HG03175 (cell line): ENCODE data around the gene EEF2K.

Experiments used
- ATAC-seq: cut with Tn5 transposase; IDR thresholded peaks from one replicate; pipeline ENCODE4 v1.9.1; 2021; ENCODE audit warnings: mild to moderate bottlenecking, moderate library complexity; ENCODE audit not compliant: unreplicated experiment

EEF2K gene

DNA sequence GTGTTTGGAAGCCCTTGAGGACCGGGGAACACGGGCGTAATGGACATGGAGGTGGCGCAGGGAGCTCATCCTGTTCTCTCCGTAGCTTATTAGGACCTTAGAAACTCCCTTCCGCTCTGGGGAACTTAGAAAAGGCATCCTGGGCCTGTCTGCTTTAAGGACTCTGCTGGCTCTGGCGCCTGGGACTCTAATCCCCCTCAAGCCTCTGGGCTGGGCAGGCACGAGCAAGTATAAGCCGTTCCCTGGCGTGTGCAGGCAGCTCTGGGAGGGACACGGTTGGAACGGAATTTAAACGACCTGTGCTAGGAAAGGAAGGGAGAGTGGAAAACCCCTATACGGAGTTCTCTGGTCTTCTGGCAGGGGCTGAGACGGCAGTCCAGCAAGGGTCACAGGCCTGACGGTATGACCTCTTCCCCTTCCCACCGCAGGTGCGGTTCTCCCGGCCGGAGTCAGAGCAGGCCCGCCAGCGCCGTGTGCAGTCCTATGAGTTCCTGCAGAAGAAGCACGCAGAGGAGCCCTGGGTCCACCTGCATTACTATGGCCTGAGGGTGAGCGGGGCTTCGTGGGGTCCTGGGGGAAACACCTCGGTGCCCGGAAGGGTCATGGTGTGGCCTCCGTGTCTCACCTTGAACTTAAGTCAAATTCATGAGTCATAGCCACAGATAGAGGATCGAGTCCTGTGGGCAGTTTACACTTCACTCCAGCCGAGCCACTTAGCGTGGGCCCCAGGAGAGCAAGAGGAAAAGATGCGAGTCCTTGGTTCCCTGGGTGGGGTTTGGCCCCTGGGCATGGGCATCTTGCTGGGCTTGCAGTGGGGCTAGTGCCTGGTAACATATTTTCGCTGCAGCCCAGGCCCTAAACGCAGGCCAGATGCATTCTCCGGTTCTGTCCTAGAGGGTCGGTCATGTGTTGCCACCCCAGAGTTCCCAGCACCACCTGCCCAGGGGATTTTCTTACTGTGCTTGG lies 108.9 kb downstream of the EEF2K start:
- ATAC-seq = no peak

DNA sequence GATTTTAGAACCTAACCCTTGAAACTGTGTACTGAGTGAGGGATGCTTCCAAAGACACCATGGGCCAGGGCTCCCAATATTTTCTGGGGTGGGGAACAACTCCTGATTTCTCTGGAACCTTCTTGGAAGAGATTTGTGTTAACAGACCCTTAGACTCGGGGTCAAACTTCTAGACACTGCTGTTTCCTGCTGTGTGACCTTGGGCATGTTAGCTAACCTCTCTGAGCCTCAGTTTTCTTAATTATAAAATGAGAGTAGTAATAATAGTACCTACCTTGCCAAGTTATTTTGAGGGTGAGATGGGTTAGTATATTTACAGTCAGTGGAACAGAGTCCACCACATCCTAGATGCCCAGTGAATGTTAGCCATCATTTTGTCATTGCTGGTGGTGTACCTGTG lies 109.9 kb downstream of the EEF2K start:
- ATAC-seq = no peak

DNA sequence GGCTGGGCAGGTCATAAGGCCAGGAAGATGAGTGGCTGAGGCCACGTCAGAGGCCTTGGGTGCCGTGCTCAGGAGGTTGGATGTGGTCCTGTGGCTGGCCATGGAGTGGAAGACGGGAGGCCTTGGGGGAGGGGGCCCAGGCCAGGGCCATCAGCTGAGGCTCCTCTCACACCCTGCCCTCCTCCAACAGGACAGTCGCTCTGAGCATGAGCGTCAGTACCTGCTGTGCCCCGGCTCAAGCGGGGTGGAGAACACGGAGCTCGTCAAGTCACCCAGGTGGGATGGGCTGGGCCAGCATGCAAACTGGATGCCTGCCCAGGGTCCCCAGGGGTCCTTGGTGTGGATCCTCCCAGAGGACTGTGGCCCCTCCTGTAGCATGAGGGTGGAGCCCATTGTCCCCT lies 110.3 kb downstream of the EEF2K start:
- no peak for ATAC-seq

DNA sequence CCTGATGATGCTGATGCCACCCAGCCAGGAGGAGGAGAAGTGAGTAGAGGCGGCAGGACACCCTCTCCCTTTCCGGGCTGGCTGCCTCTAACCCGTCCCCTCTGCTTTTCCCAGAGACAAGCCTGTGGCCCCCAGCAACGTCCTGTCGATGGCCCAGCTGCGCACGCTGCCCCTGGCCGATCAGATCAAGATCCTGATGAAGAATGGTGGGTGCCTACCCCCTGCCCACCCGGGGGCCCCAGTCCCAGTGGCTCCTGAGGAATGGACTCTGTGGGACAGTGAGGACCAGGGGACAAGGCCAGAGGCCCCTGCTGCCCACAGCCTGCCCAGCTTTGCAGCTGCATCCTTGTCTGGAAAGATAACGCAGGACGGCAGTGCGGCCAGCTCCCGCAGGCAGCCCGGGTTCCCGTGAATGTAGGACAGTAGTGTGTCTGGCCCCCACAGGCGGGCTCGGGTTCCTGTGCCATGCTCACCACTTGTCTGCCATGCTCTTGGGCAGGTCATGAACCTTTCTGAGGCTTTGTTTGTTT lies 111.0 kb downstream of the EEF2K start:
- no peak for ATAC-seq

DNA sequence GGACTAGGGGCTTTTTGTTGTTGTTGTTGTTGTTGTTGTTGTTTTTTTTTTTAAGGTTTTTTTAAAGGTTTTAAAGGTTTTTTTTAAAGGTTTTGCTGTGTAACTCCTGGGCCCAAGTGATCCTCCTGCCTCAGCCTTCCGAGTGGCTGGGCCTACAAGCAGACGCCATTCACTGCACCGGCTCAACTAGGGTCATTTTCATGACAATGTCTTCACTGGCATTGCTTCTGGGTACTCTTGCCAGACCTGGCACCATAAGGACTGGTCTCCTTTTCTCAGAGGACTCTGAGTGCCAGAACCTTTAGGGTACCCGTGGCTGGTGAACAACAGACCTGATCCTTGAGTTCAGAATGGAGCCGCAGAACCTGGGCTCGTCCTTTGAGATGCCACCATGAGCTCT lies 111.5 kb downstream of the EEF2K start:
- no peak for ATAC-seq

DNA sequence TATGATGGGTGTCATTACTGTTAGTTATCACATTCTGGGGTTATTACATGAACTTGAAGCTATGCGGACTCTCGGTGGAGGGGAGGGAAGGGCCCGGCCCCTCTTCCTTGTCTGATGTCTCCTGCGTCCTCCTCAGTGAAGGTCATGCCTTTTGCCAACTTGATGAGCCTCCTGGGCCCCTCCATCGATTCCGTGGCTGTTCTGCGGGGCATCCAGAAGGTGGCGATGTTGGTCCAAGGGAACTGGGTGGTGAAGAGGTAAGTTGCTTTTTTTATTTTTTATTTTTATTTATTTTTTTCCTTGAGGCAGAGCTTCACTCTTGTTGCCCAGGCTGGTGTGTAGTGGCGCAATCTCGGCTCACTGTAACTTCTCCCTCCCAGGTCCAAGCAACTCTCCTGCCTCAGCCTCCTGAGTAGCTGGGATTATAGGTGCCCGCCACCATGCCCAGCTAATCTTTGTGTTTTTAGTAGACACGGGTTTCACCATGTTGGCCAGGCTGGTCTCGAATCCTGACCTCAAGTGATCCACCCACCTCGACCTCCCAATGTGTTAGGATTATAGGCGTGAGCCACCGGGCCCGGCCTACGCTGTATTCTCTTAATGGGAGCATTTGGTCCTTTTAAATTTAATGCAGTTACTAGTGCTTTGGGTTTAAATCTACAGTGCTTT lies 112.7 kb downstream of the EEF2K start:
- ATAC-seq = no peak

DNA sequence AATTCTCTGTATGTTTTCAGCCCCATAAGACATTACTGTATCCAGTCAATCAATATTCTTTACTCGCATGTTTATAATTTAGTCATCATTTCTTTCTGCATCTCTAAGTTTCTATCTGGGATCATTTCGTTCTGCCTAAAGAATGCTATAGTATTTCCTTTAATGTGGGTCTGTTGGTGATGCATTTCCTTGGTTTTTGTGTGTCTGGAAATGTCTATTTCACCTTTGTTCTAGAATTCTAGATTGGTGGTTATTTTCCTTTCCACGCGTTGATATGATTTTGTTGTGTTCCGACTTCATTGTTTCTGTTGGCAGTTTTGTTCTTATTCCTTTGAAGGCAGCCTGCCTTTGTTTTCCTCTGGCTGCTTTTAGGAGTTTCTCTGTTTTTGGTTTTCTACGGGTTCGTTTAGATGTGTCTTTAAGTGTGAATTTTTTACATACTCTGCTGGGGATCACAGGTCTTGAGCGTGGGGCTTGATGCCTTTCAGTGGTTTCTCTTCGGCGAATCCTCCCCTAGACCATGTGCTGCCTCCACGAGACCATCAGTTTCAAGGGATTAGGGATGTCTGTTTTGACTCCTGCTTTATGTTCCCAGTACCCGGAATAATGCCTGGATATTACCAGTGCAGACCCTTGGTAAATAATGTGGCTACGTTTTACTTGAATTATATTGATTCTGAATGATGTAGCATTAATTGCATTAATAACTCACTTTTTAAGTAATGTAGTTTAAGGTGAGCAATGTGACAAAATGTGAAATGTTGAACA lies 114.7 kb downstream of the EEF2K start:
- no peak for ATAC-seq

DNA sequence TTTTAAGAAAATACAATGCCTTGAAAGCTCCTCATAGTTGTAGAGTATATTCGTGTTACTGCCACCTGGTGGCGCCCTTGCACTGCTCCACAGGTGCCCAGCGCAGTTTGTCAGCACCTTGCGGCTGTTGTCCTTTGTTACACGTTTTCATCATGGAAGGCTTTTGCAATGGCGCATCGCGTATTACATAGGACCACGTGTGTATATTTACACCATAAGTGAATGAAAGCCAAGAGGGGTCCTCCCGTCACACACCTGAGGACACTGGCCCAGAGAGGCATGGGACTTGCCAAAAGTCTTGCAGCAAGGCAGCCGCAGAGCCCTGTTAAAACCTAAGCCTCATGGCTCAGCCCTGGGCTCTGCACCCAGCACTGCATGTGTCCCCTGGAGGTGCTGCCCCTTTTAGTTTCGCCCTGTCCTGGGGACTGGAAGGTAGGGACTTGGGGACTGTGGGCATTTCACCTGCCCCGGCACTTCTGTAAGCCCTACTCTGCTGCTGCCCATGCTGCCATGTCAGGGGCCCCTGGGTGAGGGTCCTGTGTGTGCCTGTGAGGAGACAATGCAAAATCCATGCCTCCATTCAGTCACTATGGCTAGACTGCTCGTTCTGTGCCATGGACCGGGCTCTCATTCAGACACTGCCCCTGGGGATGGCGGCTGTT lies 115.4 kb downstream of the EEF2K start:
- ATAC-seq = no peak

DNA sequence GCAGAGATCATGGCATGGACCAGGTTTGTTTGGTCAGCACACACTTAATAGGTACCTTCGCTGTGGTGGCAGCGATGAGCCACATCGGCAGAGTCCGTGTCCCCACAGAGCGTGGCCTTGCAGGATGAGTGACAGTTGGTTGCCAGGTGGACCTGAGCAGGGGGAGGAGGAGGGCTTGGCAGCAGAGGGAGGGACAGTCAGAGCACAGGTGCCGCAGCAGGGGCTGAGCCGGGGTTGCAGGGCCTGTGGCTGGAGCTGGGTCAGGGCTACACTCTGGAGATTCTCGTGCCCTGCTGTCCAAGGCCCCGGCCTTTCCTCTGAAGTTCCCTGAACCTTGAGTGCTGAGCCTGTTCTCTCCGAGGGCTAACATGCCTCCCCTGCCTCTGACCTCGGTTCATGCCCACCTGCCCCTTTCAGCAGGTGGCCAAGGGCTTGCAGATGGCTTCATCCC lies 116.0 kb downstream of the EEF2K start:
- ATAC-seq = no peak

DNA sequence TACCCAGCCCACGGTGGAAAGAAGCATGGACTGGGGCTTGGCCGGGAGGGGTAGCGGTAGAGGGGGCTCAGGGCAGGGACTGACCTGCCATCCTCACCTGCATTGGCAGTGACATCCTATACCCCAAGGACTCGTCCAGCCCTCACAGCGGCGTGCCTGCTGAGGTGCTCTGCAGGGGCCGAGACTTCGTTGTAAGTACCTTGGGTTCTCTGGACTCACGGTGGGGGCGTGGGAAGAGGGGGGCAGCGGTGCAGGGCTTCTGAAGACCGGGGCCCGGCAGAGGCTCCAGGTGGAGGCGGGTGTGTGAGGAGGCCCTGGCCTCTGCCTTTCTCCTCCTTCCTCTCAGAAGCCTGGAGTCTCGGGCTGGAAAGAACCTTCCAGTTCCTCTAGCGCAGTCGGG lies 116.7 kb downstream of the EEF2K start:
- no peak for ATAC-seq

DNA sequence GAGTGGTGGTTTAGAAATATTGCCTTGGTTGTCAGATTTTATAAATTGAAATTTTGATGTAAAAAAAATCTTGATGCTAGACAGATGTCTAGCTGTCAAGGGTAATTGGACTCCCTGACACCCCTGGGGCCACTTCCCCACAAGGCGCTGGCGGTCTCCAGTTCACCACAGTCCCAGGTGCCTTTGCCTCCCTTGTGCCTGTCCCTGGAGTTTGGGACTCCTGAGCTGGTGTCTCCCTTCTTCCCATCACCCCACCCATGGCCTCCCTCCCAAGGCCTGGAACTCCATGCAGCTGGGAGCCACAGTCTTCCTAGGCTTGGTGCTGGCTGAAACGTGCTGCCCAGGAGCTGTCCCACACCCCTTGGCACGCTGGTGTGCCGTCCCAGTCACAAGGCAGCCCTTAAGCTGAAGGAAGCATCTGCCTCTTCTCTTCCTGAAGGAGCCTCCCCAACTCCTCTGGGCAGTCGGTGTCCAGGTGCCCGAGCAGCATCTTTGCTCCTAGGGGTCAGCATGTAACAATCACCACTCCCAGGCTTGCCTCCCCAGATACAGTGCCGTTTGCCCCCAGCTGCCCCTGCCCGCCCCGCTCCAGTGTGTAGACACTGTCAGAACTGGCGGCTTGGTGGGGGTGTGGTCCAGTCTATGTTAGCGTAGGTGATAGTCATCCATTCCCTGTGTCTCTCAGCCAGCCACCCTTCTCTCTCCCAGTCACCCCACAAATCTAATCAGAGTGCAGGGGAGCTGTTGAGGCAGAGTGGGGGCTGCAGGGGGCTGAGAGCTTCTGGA lies 117.3 kb downstream of the EEF2K start:
- ATAC-seq = no peak

DNA sequence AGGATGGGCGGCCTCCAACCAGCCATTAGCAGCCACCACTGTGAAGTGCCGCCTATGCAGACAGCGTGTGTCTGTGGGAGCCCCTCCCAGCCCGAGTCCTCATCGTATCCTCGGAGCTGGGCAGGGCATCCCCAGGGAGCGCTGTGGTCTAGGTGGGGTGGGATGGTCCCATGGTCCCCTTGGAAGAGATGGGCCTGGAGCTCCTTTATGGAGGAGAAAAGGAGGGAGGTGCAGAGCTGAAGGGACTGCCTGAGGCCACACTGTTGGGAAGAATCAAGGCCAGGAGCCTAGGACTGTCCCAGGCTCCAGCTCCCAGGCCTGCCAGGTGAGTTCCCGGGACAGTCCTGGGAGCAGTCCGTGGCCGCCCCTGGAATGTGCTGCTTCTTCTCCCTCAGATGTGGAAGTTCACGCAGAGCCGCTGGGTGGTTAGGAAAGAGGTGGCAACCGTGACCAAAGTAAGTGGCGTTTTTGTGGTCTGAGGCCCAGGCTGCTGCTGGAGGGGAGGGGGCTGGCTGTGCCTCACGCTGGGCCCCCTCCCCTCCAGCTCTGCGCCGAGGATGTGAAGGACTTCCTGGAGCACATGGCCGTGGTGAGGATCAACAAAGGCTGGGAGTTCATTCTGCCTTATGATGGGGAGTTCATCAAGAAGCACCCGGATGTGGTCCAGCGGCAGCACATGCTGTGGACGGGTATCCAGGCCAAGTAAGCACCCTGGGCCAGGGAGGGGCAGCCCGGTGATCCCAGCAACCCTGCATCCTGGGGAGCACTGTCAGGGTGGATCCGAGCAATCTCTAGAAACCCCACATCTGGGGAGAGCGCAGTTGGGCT lies 118.1 kb downstream of the EEF2K start:
- no peak for ATAC-seq

DNA sequence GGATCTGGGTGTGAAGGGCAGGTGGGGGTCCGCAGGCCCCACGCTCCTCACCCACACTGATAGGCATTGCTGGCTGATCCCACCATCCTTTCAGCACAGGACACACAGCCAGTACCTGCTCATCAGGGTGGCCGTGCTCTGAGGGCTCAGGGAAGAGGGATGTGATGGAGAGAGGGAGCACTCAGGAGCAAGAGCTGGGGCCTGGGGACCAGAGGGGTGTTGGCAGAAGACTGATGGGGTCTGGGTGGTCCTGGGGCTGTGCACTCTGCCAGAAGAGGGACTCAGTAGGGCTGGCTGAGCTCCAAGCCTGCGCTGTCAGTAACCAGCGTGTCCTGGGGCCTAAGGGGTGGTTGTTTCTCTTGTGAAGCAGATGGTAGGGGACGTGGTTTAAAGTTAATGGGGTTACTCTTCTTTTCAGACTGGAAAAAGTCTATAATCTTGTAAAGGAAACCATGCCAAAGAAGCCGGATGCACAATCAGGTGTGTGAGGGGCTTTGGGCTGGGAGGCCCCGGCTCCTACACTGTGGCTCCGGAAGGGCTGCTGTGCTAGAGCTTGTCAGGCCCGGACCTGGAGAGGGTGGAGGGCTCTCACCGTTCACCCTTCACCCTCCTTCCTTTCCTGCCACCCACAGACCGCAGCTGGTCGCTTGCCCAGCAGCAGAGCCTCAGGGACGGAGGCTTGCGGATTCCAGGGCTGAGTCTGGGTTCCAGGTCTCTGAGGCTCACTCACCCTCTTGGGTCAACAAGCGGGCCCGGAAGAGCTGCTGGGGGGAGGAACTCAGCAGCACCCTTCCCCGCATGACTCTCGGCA lies 118.9 kb downstream of the EEF2K start:
- ATAC-seq = no peak

DNA sequence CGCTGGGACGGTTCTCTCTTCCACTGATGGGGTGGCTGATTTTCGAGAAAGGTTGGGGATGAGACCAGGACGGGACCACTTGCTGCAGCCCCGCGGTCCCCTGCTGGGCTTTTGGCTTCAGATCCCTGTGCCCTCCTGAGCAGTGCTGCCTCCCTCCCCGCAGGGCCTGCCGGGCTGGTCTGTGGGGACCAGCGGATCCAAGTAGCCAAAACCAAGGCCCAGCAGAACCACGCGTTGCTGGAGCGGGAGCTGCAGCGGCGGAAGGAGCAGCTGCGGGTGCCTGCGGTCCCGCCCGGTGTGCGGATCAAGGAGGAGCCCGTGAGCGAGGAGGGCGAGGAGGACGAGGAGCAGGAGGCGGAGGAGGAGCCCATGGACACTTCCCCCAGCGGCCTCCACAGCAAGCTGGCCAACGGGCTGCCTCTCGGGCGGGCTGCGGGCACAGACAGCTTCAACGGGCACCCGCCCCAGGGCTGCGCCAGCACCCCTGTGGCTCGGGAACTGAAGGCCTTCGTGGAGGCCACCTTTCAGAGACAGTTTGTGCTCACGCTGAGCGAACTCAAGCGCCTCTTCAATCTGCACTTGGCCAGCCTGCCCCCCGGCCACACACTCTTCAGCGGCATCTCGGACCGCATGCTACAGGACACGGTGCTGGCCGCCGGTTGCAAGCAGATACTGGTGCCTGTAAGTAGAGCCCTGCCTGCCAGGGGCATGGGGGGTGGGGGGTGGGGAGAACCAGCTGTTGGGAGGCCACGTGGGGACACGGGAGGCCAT lies 119.7 kb downstream of the EEF2K start:
- no peak for ATAC-seq

DNA sequence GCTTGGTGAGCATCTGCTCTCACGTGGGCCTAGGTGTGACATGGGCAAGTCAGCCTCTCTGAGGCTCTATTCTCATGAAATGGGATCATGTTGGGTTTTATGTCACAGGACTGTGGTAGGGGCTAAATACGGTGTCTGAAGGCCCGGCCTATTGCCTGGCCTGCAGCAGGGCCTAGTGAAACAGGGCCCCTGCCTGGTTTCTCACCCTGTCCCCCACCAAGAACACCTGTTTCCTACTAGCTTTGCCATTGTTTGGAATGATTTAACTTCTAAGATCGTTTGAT lies 120.2 kb downstream of the EEF2K start:
- ATAC-seq = no peak

DNA sequence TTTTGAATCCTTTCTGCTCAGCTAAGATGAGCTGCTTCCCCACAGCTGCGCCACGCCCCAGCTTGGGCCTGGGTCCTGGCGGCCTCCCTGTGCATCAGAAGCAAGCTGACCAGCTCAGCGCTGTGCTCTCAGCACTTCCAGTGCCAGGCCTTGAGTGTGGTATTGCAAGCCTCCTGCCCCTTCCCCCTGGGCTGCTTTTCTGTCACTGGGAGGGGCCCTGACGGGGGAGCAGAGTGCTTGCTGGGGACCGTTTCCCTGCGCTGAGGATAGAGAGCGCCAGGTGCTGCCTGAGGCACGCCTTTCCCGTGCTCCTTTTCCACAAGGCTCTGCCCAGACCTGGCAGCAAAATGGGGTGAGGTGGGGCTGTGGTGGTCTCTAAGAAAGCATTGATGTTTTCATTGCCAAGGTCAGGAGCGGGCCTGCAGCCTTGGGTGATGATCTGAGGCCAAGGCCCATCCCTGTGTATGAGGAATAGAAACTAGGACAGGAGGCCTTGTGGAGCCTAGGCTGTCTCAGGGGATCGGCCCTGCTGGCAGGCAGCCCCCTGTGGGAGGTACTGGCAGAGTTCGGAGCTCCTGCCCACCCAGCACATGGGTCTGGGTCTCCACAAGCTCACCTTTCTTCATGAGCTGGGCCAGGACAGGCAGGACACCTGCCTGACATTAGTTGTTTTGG lies 120.8 kb downstream of the EEF2K start:
- no peak for ATAC-seq

DNA sequence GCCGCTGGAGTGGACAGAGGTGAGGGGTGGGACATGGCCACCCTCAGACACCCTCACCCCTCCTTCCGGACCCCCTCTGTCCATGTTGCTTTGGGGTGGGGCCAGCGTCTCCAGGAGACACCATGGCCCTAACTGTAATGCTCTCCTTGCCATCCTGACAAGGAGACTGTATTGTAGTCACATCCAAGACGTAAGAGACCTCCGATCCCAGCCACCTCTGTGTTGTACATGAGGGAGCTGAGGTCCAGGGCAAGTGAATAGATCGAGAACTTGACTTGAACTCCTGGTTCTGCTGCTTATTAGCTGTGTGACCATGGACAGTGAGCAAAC lies 121.3 kb downstream of the EEF2K start:
- ATAC-seq = no peak
